Fibroblast of lung (primary cell): Measurements from ENCODE around the gene TOP3A. TPM values are rescaled to one million over a fixed set of nuclear protein-coding genes. Genes with fewer than 3 reads are reported as not detected.

Experiments
- DNase-seq, 2 donors: peaks; one replicate each; pipeline versions ENCODE4 v3.0.0 to v3.0.0-alpha.2; 2010; ENCODE audit warnings: low read depth in 2 of 2
- H2AFZ ChIP-seq: 2 replicates; pipeline ENCODE4 v1.5.1; 2012; ENCODE audit warnings: low read length, control low read depth, inconsistent platforms
- H3K27ac ChIP-seq: 2 replicates; pipeline ENCODE4 v1.5.1; 2011; ENCODE audit warnings: low read length, control low read depth; ENCODE audit not compliant: insufficient read depth
- H3K27me3 ChIP-seq: 2 replicates; pipeline ENCODE4 v1.5.1; 2011; ENCODE audit warnings: mild to moderate bottlenecking, low read length; ENCODE audit not compliant: control insufficient read depth, insufficient read depth
- H3K36me3 ChIP-seq: 2 replicates; pipeline ENCODE4 v1.5.1; 2011; ENCODE audit warnings: low read length; ENCODE audit not compliant: control insufficient read depth, insufficient read depth
- H3K4me1 ChIP-seq: 2 replicates; pipeline ENCODE4 v1.5.1; 2011; ENCODE audit warnings: low read length; ENCODE audit not compliant: control insufficient read depth, insufficient read depth; ENCODE audit errors: extremely low read depth
- H3K4me2 ChIP-seq: 2 replicates; pipeline ENCODE4 v1.5.1; 2011; ENCODE audit warnings: low read length, control low read depth; ENCODE audit not compliant: insufficient read depth; ENCODE audit errors: extremely low read depth
- H3K4me3 ChIP-seq, 4 experiments: fragments of 200-600 bp in 1 of 4; sonication (generic) in 1 of 4; replicated peaks in 1 of 4; 2 replicates each; pipeline ENCODE4 v1.5.1; 2011 to 2016; ENCODE audit warnings: low read length in 4 of 4, low read depth in 3 of 4, mild to moderate bottlenecking in 3 of 4, control low read depth in 2 of 4, inconsistent platforms in 1 of 4, mixed read lengths in 1 of 4; ENCODE audit not compliant: insufficient read depth in 1 of 4; ENCODE audit errors: control extremely low read depth in 1 of 4
- H3K79me2 ChIP-seq: 2 replicates; pipeline ENCODE4 v1.5.1; 2012; ENCODE audit warnings: mild to moderate bottlenecking, low read length, inconsistent platforms; ENCODE audit not compliant: control insufficient read depth, insufficient read depth
- H3K9ac ChIP-seq: 2 replicates; pipeline ENCODE4 v1.5.1; 2011; ENCODE audit warnings: mild to moderate bottlenecking, low read length, control low read depth; ENCODE audit not compliant: insufficient read depth
- H3K9me3 ChIP-seq: 2 replicates; pipeline ENCODE4 v1.5.1; 2012; ENCODE audit warnings: low read depth, low read length; ENCODE audit not compliant: control insufficient read depth, insufficient read depth
- H4K20me1 ChIP-seq: 2 replicates; pipeline ENCODE4 v1.5.1; 2011; ENCODE audit warnings: low read length; ENCODE audit not compliant: control insufficient read depth, insufficient read depth; ENCODE audit errors: extremely low read depth
- EZH2 ChIP-seq: IDR thresholded peaks from 2 replicates; pipeline ENCODE4 v1.5.1; 2012; ENCODE audit warnings: low read length, control low read depth, mild to moderate bottlenecking; ENCODE audit errors: missing control alignments
- polyA plus RNA-seq, 2 donors: library from polyadenylated mRNA; depleted of rRNA in 1 of 2; stranded (reverse) in 1 of 2; unstranded in 1 of 2; fragments of >200 nt; gene quantifications; 2 replicates each; pipeline ENCODE4 v1.2.1, GENCODE V29; 2011 to 2012; ENCODE audit warnings: missing spikeins in 1 of 2
- total RNA-seq: library from RNA; depleted of rRNA; stranded (reverse); fragments of >200 nt; gene quantifications from 2 replicates; pipeline ENCODE4 v1.2.1, GENCODE V29; 2014
- TF ChIP-seq, protein P1 (sequence below), 2 donors: IDR thresholded peaks in 1 of 2; conservative IDR thresholded peaks in 1 of 2; 1 replicate in 1 of 2; 2 replicates in 1 of 2; pipeline ENCODE4 v1.5.1; 2011 to 2012; ENCODE audit warnings: low read length in 2 of 2, control low read depth in 1 of 2, inconsistent platforms in 1 of 2, low read depth in 1 of 2, mild to moderate bottlenecking in 1 of 2

Gene TOP3A
- total and polyA plus RNA-seq, 2 donors (not counting 1 experiment from before 2014, with no cell fraction given): 12.7 to 16.5 TPM

GRCh38 chr17:18241229-18241871, 73.4 kb downstream of the TOP3A start:
- Histone ChIP-seq H2AFZ (no peak overlapping the region), H3K9ac (no peak overlapping the region), H3K4me3 (no peak overlapping the region), H3K36me3 (peaks cover 32% of the 10 kb centered on the region), H3K4me1 (no peaks in the 10 kb centered on the region), H3K79me2 (no peaks in the 10 kb centered on the region), H3K9me3 (no peaks in the 10 kb centered on the region), H4K20me1 (no peaks in the 10 kb centered on the region), H3K27me3 (no peaks in the 10 kb centered on the region), H3K4me2 (no peak overlapping the region), H3K27ac (no peak overlapping the region)
- TF ChIP-seq, protein P1, sequence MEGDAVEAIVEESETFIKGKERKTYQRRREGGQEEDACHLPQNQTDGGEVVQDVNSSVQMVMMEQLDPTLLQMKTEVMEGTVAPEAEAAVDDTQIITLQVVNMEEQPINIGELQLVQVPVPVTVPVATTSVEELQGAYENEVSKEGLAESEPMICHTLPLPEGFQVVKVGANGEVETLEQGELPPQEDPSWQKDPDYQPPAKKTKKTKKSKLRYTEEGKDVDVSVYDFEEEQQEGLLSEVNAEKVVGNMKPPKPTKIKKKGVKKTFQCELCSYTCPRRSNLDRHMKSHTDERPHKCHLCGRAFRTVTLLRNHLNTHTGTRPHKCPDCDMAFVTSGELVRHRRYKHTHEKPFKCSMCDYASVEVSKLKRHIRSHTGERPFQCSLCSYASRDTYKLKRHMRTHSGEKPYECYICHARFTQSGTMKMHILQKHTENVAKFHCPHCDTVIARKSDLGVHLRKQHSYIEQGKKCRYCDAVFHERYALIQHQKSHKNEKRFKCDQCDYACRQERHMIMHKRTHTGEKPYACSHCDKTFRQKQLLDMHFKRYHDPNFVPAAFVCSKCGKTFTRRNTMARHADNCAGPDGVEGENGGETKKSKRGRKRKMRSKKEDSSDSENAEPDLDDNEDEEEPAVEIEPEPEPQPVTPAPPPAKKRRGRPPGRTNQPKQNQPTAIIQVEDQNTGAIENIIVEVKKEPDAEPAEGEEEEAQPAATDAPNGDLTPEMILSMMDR (conservative IDR thresholded peaks at IDR 0.05 in 1 of 2, IDR thresholded peaks at IDR 0.05 in 1 of 2; ENCODE audit: low read depth in 1 of 2, low read length in 2 of 2): no peak
- no peak for TF ChIP-seq EZH2
- DNase-seq: no peak

- no peak overlapping the region for H3K4me3 ChIP-seq
- no peak overlapping the region for H2AFZ ChIP-seq
- TF ChIP-seq, protein P1 (conservative IDR thresholded peaks at IDR 0.05 in 1 of 2, IDR thresholded peaks at IDR 0.05 in 1 of 2; ENCODE audit: low read depth in 1 of 2, low read length in 2 of 2): no peak
- TF ChIP-seq EZH2: no peak
- no peaks in the 10 kb centered on the region for H4K20me1 ChIP-seq
- H3K4me2 ChIP-seq: no peak overlapping the region
- H3K79me2 ChIP-seq: no peaks in the 10 kb centered on the region
- H3K36me3 ChIP-seq: peaks cover 27% of the 10 kb centered on the region
- H3K4me1 ChIP-seq: no peaks in the 10 kb centered on the region
- no peak for DNase-seq
- H3K27me3 ChIP-seq: no peaks in the 10 kb centered on the region
- H3K27ac ChIP-seq: no peak overlapping the region
- H3K9ac ChIP-seq: no peak overlapping the region
- no peaks in the 10 kb centered on the region for H3K9me3 ChIP-seq
Measured at GRCh38 chr17:18240449-18240848, 74.3 kb downstream of the TOP3A start.

DNA sequence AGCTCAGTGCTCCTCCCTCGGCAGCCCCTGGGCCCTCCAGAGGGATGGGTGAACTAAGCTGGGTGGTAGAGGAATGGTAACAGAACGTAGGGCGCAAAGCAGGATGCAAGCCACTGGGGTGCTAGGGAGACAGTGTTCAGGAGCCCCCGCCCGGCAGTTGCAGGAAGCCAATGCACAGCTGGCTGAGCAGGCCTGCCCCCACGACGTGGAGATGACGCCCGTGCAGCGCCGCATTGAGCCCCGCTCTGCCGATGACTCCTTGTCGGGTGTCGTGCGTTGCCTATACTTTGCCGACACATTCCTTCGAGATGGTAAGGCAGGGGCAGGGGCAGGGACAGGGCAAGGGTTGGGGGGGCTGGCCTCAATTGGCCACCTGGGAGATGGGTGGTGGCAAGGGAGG, 76.5 kb downstream of the TOP3A start:
- no peaks in the 10 kb centered on the region for H3K27me3 ChIP-seq
- TF ChIP-seq, protein P1 (conservative IDR thresholded peaks at IDR 0.05 in 1 of 2, IDR thresholded peaks at IDR 0.05 in 1 of 2; ENCODE audit: low read depth in 1 of 2, low read length in 2 of 2): no peak
- TF ChIP-seq EZH2: no peak
- DNase-seq: no peak
- no peak overlapping the region for H3K4me2 ChIP-seq
- H2AFZ ChIP-seq: no peak overlapping the region
- H3K36me3 ChIP-seq: peaks cover 24% of the 10 kb centered on the region
- H3K79me2 ChIP-seq: no peaks in the 10 kb centered on the region
- H3K9me3 ChIP-seq: no peaks in the 10 kb centered on the region
- H3K4me1 ChIP-seq: no peaks in the 10 kb centered on the region
- no peaks in the 10 kb centered on the region for H4K20me1 ChIP-seq
- H3K27ac ChIP-seq: no peak overlapping the region
- H3K9ac ChIP-seq: no peak overlapping the region
- no peak overlapping the region for H3K4me3 ChIP-seq
